Hepatocyte (in vitro differentiated cells): ENCODE measurements around the gene BEND5. TPM values are rescaled to one million over a fixed set of nuclear protein-coding genes. Genes with fewer than 3 reads are reported as not detected.

Source experiments
- DNase-seq: peaks from one replicate; pipeline ENCODE4 v3.0.0-alpha.2; 2016; ENCODE audit warnings: low spot score
- H2AFZ ChIP-seq: fragments of 200-600 bp; sonication (generic); 2 replicates; pipeline ENCODE4 v1.6.0; 2016; ENCODE audit warnings: antibody characterized with exemption, mild to moderate bottlenecking
- H3K27ac ChIP-seq: fragments of 200-600 bp; sonication (generic); 2 replicates; pipeline ENCODE4 v1.5.1; 2016; ENCODE audit warnings: mild to moderate bottlenecking
- H3K27me3 ChIP-seq: fragments of 200-600 bp; sonication (generic); 2 replicates; pipeline ENCODE4 v1.6.1; 2016
- H3K36me3 ChIP-seq: fragments of 200-600 bp; sonication (generic); replicated peaks from 2 replicates; pipeline ENCODE4 v1.5.1; 2016; ENCODE audit warnings: low read depth; ENCODE audit not compliant: insufficient read depth
- H3K4me1 ChIP-seq: fragments of 200-600 bp; sonication (generic); 2 replicates; pipeline ENCODE4 v1.5.1; 2016; ENCODE audit warnings: mild to moderate bottlenecking, moderate library complexity; ENCODE audit not compliant: insufficient read depth
- H3K4me2 ChIP-seq: fragments of 200-600 bp; sonication (generic); 2 replicates; pipeline ENCODE4 v1.6.0; 2016
- H3K4me3 ChIP-seq: fragments of 200-600 bp; sonication (generic); 2 replicates; pipeline ENCODE4 v1.5.1; 2016; ENCODE audit warnings: mild to moderate bottlenecking
- H3K79me2 ChIP-seq: fragments of 200-600 bp; sonication (generic); 2 replicates; pipeline ENCODE4 v1.6.0; 2017; ENCODE audit warnings: mild to moderate bottlenecking
- H3K9me2 ChIP-seq: fragments of 200-600 bp; sonication (generic); replicated peaks from 2 replicates; pipeline ENCODE4 v1.6.0; 2017; ENCODE audit warnings: mild to moderate bottlenecking; ENCODE audit not compliant: insufficient read depth
- H3K9me3 ChIP-seq: fragments of 200-600 bp; sonication (generic); 2 replicates; pipeline ENCODE4 v1.5.1; 2016; ENCODE audit warnings: low read depth, mild to moderate bottlenecking
- H4K20me1 ChIP-seq: fragments of 200-600 bp; sonication (generic); 2 replicates; pipeline ENCODE4 v1.6.0; 2016; ENCODE audit warnings: mild to moderate bottlenecking; ENCODE audit not compliant: insufficient read depth, poor library complexity, severe bottlenecking
- CTCF ChIP-seq: fragments of 200-600 bp; sonication (generic); IDR thresholded peaks from 2 replicates; pipeline ENCODE4 v1.5.1; 2016; ENCODE audit warnings: antibody characterized with exemption, mild to moderate bottlenecking; ENCODE audit not compliant: poor library complexity
- EZH2 ChIP-seq: fragments of 200-600 bp; sonication (generic); IDR thresholded peaks from 2 replicates; pipeline ENCODE4 v1.6.1; 2016; ENCODE audit warnings: antibody characterized with exemption, mild to moderate bottlenecking, borderline replicate concordance
- EZH2phosphoT487 ChIP-seq: fragments of 200-600 bp; sonication (generic); IDR thresholded peaks from one replicate; pipeline ENCODE4 v1.6.1; 2018; ENCODE audit warnings: antibody characterized with exemption, mild to moderate bottlenecking, low read depth, moderate library complexity; ENCODE audit not compliant: unreplicated experiment, severe bottlenecking
- whole genome bisulfite sequencing: methylation state at CpG from one replicate; pipeline ENCODE4 v1.1.6; 2016; ENCODE audit warnings: low lambda C conversion rate; ENCODE audit errors: missing lambda C conversion rate; 5-methylcytosine and 5-hydroxymethylcytosine counted together
- polyA plus RNA-seq: library from polyadenylated mRNA; unstranded; fragments of >200 nt; fragmentation: Nextera tagmentation; extraction: Ambion mirVana; gene quantifications from 2 replicates; pipeline ENCODE4 v1.2.1, GENCODE V29; 2016
- total RNA-seq: library from RNA; depleted of rRNA; stranded (reverse); fragments of >200 nt; gene quantifications from 2 replicates; pipeline ENCODE4 v1.2.3, GENCODE V29; 2014

Gene BEND5
- total and polyA plus RNA-seq, 2 experiments from 2014 or later, result 7.5 to 7.9 TPM

DNA sequence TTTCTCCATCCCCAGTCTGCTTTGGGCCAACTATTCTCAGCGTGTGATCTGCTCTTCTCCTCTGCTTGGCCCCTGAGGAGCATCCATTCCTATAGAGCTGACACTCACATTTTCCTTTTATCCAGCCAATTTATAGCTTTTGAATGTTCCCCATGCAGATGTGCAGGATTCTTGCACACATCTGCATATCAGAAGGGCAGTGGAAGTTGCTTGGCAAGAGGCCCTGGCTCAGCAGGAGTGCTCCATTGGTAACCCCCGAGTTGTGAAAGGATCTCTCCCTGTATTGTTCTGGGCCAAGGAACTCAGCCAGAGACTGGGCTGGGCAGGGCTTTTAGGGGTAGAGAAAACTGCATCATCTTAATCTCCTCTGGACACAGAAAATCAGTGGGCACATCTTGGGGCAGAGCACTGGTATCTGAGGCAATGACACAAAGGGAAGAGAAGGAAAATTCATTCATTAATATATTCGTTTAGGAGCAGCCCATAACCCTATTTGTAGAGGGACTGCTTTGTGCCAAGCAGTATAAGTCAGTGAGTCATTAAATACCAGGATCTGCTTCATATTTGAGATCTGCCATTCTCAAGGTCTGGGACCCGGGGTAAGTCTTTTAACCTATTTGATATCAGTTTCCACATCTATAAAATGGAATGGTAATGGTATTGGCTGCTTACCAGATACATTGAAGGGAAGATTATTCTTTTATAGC is 31.0 kb upstream of the BEND5 start:
- Histone ChIP-seq H3K4me2 (no peak overlapping the region), H3K9me3 (no peaks in the 10 kb centered on the region), H3K79me2 (no peaks in the 10 kb centered on the region), H3K9me2 (no peaks in the 10 kb centered on the region), H3K4me3 (no peak overlapping the region), H3K27ac (no peak overlapping the region), H3K36me3 (no peaks in the 10 kb centered on the region), H3K4me1 (no peaks in the 10 kb centered on the region), H3K27me3 (no peaks in the 10 kb centered on the region), H4K20me1 (no peaks in the 10 kb centered on the region), H2AFZ (no peak overlapping the region)
- 70% methylated on average over 4 of the region's 4 CpGs for WGBS
- DNase-seq, result no peak
- TF ChIP-seq EZH2, result no peak
- no peak for TF ChIP-seq CTCF
- no peak for TF ChIP-seq EZH2phosphoT487

- H4K20me1 ChIP-seq, result no peaks in the 10 kb centered on the region
- no peak overlapping the region for H2AFZ ChIP-seq
- H3K4me3 ChIP-seq, result no peak overlapping the region
- TF ChIP-seq CTCF, result no peak
- TF ChIP-seq EZH2phosphoT487, result no peak
- TF ChIP-seq EZH2, result no peak
- H3K27me3 ChIP-seq, result no peaks in the 10 kb centered on the region
- H3K4me1 ChIP-seq, result no peaks in the 10 kb centered on the region
- DNase-seq, result no peak
- no peaks in the 10 kb centered on the region for H3K9me2 ChIP-seq
- no peaks in the 10 kb centered on the region for H3K79me2 ChIP-seq
- H3K36me3 ChIP-seq, result no peaks in the 10 kb centered on the region
- no peak overlapping the region for H3K27ac ChIP-seq
- no peak overlapping the region for H3K4me2 ChIP-seq
- no peaks in the 10 kb centered on the region for H3K9me3 ChIP-seq
Observed at GRCh38 chr1:48803474-48803873, 26.8 kb upstream of the BEND5 start.

- 0% methylated on average over 1 of the region's 1 CpG for WGBS
- Histone ChIP-seq H3K9me2 (no peaks in the 10 kb centered on the region), H3K4me2 (no peak overlapping the region), H3K4me3 (no peak overlapping the region), H3K27ac (no peak overlapping the region), H3K4me1 (peaks cover under 1% of the 10 kb centered on the region), H3K36me3 (no peaks in the 10 kb centered on the region), H3K27me3 (no peaks in the 10 kb centered on the region), H4K20me1 (no peaks in the 10 kb centered on the region), H3K79me2 (no peaks in the 10 kb centered on the region), H2AFZ (no peak overlapping the region), H3K9me3 (no peaks in the 10 kb centered on the region)
- no peak for DNase-seq
- no peak for TF ChIP-seq CTCF
- no peak for TF ChIP-seq EZH2
- no peak for TF ChIP-seq EZH2phosphoT487
Observed at GRCh38 chr1:48794816-48795215, 18.1 kb upstream of the BEND5 start.

GRCh38 chr1:48793863-48794262 is 17.2 kb upstream of the BEND5 start:
- Histone ChIP-seq H3K4me3 (no peak overlapping the region), H3K79me2 (no peaks in the 10 kb centered on the region), H3K36me3 (no peaks in the 10 kb centered on the region), H4K20me1 (no peaks in the 10 kb centered on the region), H3K9me3 (no peaks in the 10 kb centered on the region), H3K27me3 (no peaks in the 10 kb centered on the region), H3K9me2 (no peaks in the 10 kb centered on the region), H3K4me1 (peaks cover 6% of the 10 kb centered on the region), H3K4me2 (no peak overlapping the region), H2AFZ (no peak overlapping the region), H3K27ac (no peak overlapping the region)
- DNase-seq, result no peak
- no peak for TF ChIP-seq CTCF
- no peak for TF ChIP-seq EZH2phosphoT487
- TF ChIP-seq EZH2, result no peak
- WGBS, result 80% methylated on average over 1 of the region's 1 CpG
